Activated naive CD8-positive, alpha-beta T cell (primary cell): ENCODE measurements around the gene PCDHGA5.
"Not testable (repeated sequence)": the region's sequence is repeated elsewhere in the genome, so short reads cannot be mapped to it uniquely, and the experiment has no call there.

Experiments
- H3K27ac Mint-ChIP-seq: one replicate; pipeline ENCODE4 v1.8.0; 2021; ENCODE audit warnings: mixed read lengths
- H3K27me3 Mint-ChIP-seq: one replicate; pipeline ENCODE4 v1.8.0; 2021; ENCODE audit warnings: mixed read lengths
- H3K36me3 Mint-ChIP-seq: one replicate; pipeline ENCODE4 v1.8.0; 2021; ENCODE audit warnings: mixed read lengths
- H3K4me1 Mint-ChIP-seq: one replicate; pipeline ENCODE4 v1.8.0; 2021; ENCODE audit warnings: low read depth, mixed read lengths
- H3K4me3 Mint-ChIP-seq: one replicate; pipeline ENCODE4 v1.8.0; 2021; ENCODE audit warnings: mild to moderate bottlenecking, mixed read lengths
- H3K9me3 Mint-ChIP-seq: one replicate; pipeline ENCODE4 v1.8.0; 2021; ENCODE audit warnings: low read depth, mixed read lengths

PCDHGA5 gene

GRCh38 chr5:141392429-141393198 is 28.7 kb downstream of the PCDHGA5 start, which contains the start of gene PCDHGA8:
Gene PCDHGA8, plus strand, starts transcription at chr5:141392633. Its CDS starts 181 bp downstream, at chr5:141392814.
- Mint-ChIP-seq H3K36me3 (peaks cover 20% of the 10 kb centered on the region), H3K27ac (no peak within 1 kb of the TSS), H3K4me1 (no peaks in the 10 kb centered on the region), H3K4me3 (no peak within 1 kb of the TSS), H3K9me3 (peaks cover 11% of the 10 kb centered on the region), H3K27me3 (peaks cover 53% of the 10 kb centered on the region)

DNA sequence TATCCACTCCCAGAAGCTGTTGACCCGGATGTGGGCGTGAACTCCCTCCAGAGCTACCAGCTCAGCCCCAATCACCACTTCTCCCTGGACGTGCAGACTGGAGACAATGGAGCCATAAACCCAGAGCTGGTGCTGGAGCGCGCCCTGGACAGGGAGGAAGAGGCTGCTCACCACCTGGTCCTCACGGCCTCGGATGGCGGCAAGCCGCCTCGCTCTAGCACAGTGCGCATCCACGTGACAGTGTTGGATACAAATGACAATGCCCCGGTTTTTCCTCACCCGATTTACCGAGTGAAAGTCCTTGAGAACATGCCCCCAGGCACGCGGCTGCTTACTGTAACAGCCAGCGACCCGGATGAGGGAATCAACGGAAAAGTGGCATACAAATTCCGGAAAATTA is 29.3 kb downstream of the PCDHGA5 start:
- Mint-ChIP-seq H3K36me3 (peaks cover 18% of the 10 kb centered on the region), H3K4me3 (no peak overlapping the region), H3K27me3 (peaks cover 51% of the 10 kb centered on the region), H3K27ac (no peak overlapping the region), H3K4me1 (no peaks in the 10 kb centered on the region), H3K9me3 (peaks cover 11% of the 10 kb centered on the region)

GRCh38 chr5:141394401-141395187 is 30.6 kb downstream of the PCDHGA5 start:
- not testable (repeated sequence) for H3K27ac Mint-ChIP-seq, H3K4me1 Mint-ChIP-seq, H3K4me3 Mint-ChIP-seq
- H3K27me3 Mint-ChIP-seq = peaks cover 50% of the 10 kb centered on the region
- H3K36me3 Mint-ChIP-seq = peaks cover 21% of the 10 kb centered on the region
- H3K9me3 Mint-ChIP-seq = peaks cover 14% of the 10 kb centered on the region

- Mint-ChIP-seq H3K9me3 (peaks cover 15% of the 10 kb centered on the region), H3K27me3 (peaks cover 46% of the 10 kb centered on the region), H3K36me3 (peaks cover 24% of the 10 kb centered on the region), H3K4me3 (peak within 1 kb of the TSS; percentile 61)
- not testable (repeated sequence) for H3K27ac Mint-ChIP-seq, H3K4me1 Mint-ChIP-seq
These were observed 34.0 kb downstream of the PCDHGA5 start, which contains the start of gene PCDHGB5 for GRCh38 chr5:141397756-141398551. Gene PCDHGB5, plus strand, starts transcription at chr5:141397947. Its CDS starts 181 bp downstream, at chr5:141398128.

- H3K27me3 Mint-ChIP-seq = peaks cover 47% of the 10 kb centered on the region
- H3K4me1 Mint-ChIP-seq = peaks cover 4% of the 10 kb centered on the region
- H3K27ac Mint-ChIP-seq = no peak overlapping the region
- peak overlapping the region; percentile 30 for H3K4me3 Mint-ChIP-seq
- H3K36me3 Mint-ChIP-seq = peaks cover 22% of the 10 kb centered on the region
- peaks cover 16% of the 10 kb centered on the region for H3K9me3 Mint-ChIP-seq
These were observed 34.6 kb downstream of the PCDHGA5 start for GRCh38 chr5:141398608-141399007.

DNA sequence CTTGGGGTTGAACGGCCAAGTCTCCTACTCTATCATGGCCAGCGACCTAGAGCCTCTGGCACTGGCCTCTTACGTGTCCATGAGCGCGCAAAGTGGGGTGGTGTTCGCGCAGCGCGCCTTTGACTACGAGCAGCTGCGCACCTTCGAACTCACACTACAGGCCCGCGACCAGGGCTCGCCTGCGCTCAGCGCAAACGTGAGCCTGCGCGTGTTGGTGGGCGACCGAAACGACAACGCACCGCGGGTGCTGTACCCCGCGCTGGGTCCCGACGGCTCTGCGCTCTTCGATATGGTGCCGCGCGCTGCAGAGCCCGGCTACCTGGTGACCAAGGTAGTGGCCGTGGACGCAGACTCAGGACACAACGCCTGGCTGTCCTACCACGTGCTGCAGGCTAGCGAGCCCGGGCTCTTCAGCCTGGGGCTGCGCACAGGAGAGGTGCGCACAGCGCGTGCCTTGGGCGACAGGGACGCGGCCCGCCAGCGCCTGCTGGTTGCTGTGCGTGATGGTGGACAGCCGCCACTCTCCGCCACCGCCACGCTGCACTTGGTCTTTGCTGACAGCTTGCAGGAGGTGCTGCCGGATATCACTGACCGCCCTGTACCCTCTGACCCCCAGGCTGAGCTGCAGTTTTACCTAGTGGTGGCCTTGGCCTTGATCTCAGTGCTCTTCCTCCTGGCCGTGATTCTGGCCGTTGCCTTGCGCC is 35.7 kb downstream of the PCDHGA5 start:
- Mint-ChIP-seq H3K27ac (no peak overlapping the region), H3K36me3 (peaks cover 18% of the 10 kb centered on the region), H3K27me3 (peaks cover 48% of the 10 kb centered on the region), H3K4me3 (no peak overlapping the region), H3K4me1 (peaks cover 4% of the 10 kb centered on the region), H3K9me3 (peaks cover 19% of the 10 kb centered on the region)

DNA sequence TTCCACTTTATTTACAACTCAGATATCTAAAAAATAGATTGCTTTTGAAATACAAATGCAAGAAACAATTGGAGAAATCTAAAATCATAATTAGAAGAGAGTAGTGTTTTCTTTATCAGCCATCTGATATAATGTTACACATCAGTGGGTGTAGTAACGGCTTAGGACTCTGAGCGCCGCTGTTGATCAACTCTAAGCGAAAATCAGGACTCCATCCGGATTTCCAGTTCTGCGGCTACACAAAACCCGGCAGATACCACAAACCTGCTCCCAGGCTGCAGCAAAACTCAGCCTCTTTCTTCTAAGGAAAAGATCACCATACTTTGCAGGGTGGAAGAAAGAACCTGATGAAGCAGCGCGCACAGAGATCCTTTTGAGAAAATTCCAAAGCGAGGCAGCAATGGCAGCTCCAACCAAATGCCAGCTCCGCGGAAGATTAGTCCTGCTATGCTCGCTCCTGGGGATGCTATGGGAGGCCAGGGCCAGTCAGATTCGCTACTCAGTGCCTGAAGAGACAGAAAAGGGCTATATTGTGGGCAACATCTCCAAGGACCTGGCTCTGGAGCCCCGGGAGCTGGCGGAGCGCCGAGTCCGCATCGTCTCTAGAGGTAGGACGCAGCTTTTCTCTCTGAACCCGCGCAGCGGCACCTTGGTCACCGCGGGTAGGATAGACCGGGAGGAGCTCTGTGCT is 38.7 kb downstream of the PCDHGA5 start, which contains the start of gene PCDHGA9:
TSS of gene PCDHGA9 (plus strand) at position 226 of the 691 bp plus-strand sequence. CDS start at position 401, 175 bp downstream.
- Mint-ChIP-seq H3K9me3 (peaks cover 19% of the 10 kb centered on the region), H3K27ac (no peak within 1 kb of the TSS), H3K36me3 (peaks cover 19% of the 10 kb centered on the region), H3K4me1 (peaks cover 4% of the 10 kb centered on the region), H3K27me3 (peaks cover 50% of the 10 kb centered on the region), H3K4me3 (peak within 1 kb of the TSS; percentile 75)

- Mint-ChIP-seq H3K4me3 (no peak overlapping the region), H3K27ac (no peak overlapping the region), H3K36me3 (peaks cover 21% of the 10 kb centered on the region), H3K4me1 (peaks cover 4% of the 10 kb centered on the region), H3K9me3 (peaks cover 19% of the 10 kb centered on the region), H3K27me3 (peaks cover 53% of the 10 kb centered on the region)
These were observed 39.4 kb downstream of the PCDHGA5 start for GRCh38 chr5:141403387-141403786.

DNA sequence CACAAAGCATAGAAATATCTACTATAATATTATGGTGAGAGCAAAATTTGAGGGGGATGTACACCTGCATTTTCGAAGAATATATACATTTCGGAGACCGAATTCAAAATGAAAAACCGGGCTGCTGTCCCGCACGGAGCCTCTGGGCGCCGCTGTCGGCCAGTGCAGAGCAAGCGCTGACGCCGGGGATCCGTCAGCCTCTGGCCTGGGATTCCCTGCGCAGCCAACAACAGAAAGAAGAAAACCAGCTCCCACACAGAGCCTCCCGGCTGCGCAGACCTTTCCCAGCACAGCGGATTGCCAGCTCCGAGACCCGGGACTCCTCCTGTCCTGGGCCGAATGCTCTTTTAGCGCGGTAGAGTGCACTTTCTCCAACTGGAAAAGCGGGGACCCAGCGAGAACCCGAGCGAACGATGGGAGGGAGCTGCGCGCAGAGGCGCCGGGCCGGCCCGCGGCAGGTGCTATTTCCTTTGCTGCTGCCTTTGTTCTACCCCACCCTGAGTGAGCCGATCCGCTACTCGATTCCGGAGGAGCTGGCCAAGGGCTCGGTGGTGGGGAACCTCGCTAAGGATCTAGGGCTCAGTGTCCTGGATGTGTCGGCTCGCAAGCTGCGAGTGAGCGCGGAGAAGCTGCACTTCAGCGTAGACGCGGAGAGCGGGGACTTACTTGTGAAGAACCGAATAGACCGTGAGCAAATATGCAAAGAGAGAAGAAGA is 44.0 kb downstream of the PCDHGA5 start, which contains the start of gene PCDHGB6:
TSS of gene PCDHGB6 (plus strand) at position 232 of the 716 bp plus-strand sequence. CDS start at position 414, 182 bp downstream.
- not testable (repeated sequence) for H3K27ac Mint-ChIP-seq, H3K4me1 Mint-ChIP-seq
- Mint-ChIP-seq H3K27me3 (peaks cover 55% of the 10 kb centered on the region), H3K9me3 (peaks cover 16% of the 10 kb centered on the region), H3K36me3 (peaks cover 15% of the 10 kb centered on the region), H3K4me3 (peak within 1 kb of the TSS; percentile 75)

GRCh38 chr5:141409598-141410306 is 45.8 kb downstream of the PCDHGA5 start:
- H3K27ac Mint-ChIP-seq = no peak overlapping the region
- no peak overlapping the region for H3K4me3 Mint-ChIP-seq
- H3K9me3 Mint-ChIP-seq = peaks cover 13% of the 10 kb centered on the region
- peaks cover 55% of the 10 kb centered on the region for H3K27me3 Mint-ChIP-seq
- H3K36me3 Mint-ChIP-seq = peaks cover 20% of the 10 kb centered on the region
- H3K4me1 Mint-ChIP-seq = peaks cover 12% of the 10 kb centered on the region

- H3K27ac Mint-ChIP-seq = no peak overlapping the region
- H3K4me1 Mint-ChIP-seq = peaks cover 15% of the 10 kb centered on the region
- H3K4me3 Mint-ChIP-seq = no peak overlapping the region
- H3K27me3 Mint-ChIP-seq = peaks cover 51% of the 10 kb centered on the region
- peaks cover 13% of the 10 kb centered on the region for H3K9me3 Mint-ChIP-seq
- peaks cover 23% of the 10 kb centered on the region for H3K36me3 Mint-ChIP-seq
These were observed 47.6 kb downstream of the PCDHGA5 start for GRCh38 chr5:141411575-141411974.

GRCh38 chr5:141412854-141413539 is 49.0 kb downstream of the PCDHGA5 start, which contains the start of gene PCDHGA10:
Gene PCDHGA10, plus strand, starts transcription at chr5:141412987. Its CDS starts 189 bp downstream, at chr5:141413176.
- no peak within 1 kb of the TSS for H3K27ac Mint-ChIP-seq
- peak within 1 kb of the TSS; percentile 89 for H3K4me3 Mint-ChIP-seq
- H3K9me3 Mint-ChIP-seq = peaks cover 13% of the 10 kb centered on the region
- peaks cover 50% of the 10 kb centered on the region for H3K27me3 Mint-ChIP-seq
- H3K36me3 Mint-ChIP-seq = peaks cover 22% of the 10 kb centered on the region
- peaks cover 17% of the 10 kb centered on the region for H3K4me1 Mint-ChIP-seq
